DMS53 treated with DMSO at 0.1 percent for 48 hours (cell line): ENCODE data around the gene LHPP.

ENCODE experiments used
- DNase-seq: peaks from one replicate; lab custom pipeline; 2025; ENCODE audit not compliant: unreplicated experiment; lab: John Stamatoyannopoulos, UW

Gene LHPP

DNA sequence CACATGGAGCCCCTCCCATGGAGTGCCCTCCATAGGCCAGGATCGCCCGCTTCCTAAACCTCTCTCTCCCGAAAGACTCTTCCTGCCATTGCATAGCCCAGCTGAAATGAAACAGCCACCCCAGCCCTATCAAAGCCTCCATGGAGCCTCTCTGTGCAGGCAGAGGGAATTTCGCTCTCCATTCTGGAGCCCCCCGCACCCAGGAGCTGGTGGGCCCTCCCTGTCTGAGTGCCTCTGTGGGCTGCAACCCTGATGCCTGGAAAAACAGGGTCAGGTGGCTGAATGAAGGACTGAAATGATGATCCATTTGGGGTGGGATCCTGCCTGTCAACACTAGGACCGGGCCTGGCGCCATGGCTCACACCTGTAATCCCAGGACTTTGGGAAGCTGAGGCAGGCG is 176.1 kb downstream of the LHPP start:
- no peak for DNase-seq

GRCh38 chr10:124639206-124639605 is 177.6 kb downstream of the LHPP start:
- no peak for DNase-seq

GRCh38 chr10:124639646-124640045 is 178.0 kb downstream of the LHPP start:
- no peak for DNase-seq

DNA sequence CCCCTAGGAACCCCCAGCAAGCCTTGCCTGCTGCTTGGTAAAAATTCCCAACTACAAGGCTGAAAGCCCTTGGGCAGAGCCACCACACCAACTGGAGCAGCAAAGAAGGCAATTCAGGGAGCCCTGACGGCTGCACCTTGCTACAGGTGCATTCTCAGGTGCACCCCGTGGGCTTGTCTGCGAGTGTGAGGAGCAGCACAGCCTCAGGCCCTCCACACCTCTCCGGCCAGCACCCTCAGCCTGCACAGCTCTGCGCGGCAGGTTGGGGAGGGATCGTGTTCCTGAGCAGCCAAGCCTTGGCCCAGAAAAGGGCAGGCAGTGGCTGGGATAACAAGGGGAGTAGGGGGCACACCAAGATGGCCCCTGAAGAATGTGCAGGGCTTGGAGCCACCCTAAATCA is 178.4 kb downstream of the LHPP start:
- no peak for DNase-seq

- DNase-seq = no peak
These were observed 179.1 kb downstream of the LHPP start for GRCh38 chr10:124640538-124641231.

DNA sequence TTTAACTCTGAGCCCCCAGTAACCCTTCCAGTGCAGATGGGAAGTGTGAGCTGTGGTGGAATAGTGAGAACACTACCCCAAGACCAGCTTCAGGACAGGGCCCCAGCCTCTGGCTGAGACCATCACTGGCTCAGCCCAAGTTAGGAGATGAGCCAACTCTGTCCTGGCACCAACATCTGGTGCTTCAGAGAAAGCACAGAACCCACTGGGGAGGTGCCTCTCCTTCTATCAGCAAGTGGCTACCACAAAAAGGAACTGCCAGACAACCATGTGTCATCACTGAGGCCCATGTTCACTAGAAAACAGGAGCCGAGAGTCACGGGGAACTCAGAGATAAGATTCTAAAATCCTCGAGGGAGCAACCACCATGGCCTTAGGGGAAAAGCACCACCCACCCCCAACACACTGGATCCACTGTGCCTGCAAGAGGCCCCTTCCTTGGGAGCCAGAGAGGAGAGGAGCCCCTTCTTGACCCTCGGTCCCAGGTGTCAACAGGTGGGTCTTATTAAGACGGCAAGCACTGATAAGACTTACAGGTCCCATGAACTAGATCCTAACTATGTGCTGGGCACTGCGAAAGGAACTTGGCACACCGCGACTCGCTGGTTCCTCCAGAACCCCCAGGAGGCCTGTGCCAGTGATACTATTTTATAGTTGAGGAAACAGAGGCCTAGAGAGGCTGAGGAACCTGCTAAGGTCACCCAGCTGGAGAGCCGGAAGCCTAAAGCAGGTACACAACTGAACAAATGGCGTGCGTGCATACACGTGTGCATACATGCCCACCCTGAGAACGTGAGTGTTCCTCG is 179.9 kb downstream of the LHPP start:
- no peak for DNase-seq

GRCh38 chr10:124642088-124642710 is 180.6 kb downstream of the LHPP start:
- DNase-seq = no peak

DNA sequence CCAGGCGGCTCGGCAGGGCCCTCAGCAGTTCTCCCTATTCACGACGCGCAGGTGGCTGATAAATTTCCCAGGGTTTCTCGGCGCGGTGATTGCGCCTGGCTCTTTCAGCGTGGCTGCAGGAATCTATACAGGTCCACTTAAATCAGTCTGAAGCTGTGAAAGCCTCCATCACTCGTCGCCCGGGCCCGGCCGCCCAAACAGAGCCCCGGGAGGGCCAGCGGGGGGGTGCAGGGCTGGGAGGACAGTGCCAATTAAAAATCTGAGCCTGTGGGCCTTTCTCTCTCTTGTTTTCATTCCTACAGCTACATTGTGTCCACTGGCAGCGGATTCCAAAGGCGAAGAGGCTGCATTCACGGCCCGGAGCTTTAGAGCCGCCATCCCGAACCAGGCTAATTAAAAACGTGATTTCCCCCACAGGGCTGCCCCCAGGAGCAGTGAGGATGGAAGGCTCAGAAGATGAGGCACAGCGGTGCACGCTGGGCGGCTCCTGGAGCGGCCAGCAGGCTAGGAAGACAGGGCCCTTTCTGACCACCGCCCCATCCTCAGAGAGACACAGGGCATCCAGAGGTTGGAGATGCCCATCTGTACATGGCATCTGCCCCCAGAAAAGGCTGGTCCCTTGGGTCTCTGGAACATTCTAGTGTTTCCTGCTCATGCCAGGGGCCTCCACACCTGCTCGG is 181.8 kb downstream of the LHPP start:
- no peak for DNase-seq

GRCh38 chr10:124644236-124644635 is 182.6 kb downstream of the LHPP start:
- no peak for DNase-seq

GRCh38 chr10:124644771-124645415 is 183.3 kb downstream of the LHPP start:
- no peak for DNase-seq

- no peak for DNase-seq
These were observed 184.0 kb downstream of the LHPP start for GRCh38 chr10:124645467-124646095.

DNA sequence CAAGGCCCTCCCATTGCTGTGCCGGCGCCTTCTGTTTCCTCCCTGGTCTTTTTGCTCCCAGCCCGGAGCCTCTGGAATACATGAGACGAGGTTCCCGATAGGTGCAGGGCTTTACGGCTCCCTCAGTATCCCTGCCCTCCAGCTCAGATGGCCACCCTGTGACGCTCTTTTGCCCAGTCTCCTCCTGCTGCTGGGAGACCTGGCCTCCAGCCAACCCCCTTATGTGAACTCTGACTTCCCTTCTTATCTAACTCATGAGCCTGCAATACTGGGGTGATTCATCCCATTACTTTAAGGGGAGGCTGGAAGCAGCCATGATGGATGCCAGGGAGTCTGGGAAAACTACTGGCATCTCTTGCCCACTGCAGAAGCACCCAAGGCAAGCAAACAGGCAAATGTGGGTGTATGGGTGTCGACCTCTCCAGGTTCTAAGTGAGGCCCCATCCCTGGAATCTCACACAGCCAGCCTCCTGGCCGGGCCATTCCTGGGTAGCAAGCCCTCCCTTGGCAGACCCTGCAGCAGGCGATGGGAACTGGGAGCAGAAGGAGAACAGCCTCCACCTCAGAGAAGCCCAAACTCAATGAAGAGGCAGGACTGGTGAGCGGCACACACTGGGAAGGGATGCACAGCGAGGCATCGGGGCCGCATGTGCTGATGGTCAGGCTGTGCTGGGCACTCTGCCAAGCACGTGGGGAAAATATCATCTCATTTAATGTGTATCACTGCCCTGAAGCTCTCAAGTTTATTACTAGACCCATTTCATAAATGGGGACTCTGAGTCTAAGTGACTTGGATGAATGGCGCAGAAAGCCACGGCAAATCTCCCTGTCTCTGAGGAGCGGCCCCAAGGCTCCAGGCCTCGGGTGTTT is 185.1 kb downstream of the LHPP start:
- DNase-seq = no peak

DNA sequence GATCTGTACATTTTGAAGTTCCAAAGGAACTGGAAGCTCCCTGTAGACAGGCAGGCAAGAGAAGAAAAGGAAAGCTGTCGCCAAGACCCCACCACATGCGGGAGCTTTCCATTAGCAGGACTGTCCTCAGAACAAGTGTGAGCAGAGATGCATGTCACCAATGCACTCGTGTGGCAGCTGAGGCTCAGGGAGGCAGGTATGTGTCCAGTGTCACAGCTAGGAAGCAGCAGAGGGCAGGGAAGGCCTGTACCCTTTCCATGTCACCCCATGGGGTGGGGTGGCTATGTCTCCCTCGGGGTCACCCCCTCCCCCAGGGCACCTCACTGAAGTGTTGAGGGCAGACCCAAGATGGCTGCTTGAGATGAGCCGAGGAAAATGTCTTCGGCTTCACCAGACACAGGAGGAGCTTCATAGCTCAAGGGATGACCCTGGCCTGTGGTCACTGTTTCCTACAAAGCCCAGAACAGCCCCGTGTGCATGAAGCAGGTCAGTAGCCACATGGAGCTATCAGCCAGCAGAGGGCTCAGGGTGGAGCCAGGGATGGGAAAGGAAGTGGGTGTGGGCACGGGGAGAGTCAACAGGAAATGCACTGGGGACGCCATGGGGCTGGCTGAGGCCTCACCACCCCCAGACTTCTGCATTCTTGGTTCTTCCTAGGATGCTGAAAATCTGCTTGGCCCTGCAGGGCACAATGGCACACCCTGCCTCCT is 186.0 kb downstream of the LHPP start:
- peak; percentile 7 for DNase-seq

GRCh38 chr10:124648131-124648475 is 186.5 kb downstream of the LHPP start:
- no peak for DNase-seq

DNA sequence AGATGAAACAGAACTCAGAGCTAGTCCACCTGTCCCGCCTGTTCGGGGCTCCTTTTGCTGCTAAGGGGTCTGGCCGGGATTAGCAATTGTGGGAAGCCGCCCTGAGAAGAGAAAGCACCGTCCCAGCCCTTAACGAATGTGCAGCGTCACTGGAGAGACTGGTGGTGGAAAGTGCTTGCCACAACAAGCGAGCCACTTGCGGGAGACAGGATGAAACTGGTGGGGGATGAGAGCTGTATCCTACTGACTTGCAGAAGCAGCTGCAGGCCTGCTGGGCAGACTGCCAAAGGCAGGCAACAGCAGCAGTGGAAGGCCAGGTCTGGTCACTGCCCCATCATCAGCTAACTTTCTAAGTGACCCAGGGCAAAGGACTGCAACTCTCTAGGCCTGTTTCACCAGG is 187.1 kb downstream of the LHPP start:
- peak; percentile 84 for DNase-seq

- no peak for DNase-seq
These were observed 187.6 kb downstream of the LHPP start for GRCh38 chr10:124649214-124649613.

DNA sequence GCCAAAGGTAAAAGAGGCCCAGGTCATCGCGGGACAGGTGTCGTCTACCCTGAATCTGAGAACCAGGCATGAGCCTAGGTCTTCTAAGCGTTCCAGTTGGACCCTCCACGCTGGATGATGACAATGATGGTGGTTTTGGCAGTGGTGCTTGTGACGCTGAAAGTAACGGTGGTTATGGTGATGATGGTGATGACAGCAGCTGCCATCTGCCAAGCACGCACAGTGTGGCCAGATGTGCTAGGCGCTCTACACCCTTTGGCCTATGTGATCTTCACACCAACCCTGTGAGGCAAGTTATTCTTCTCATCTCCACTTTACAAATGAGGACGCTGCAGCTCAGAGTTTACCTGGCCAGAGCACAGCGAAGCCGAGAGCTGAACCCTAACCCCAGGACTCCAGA is 188.6 kb downstream of the LHPP start:
- no peak for DNase-seq

GRCh38 chr10:124650820-124651401 is 189.3 kb downstream of the LHPP start:
- DNase-seq = no peak

GRCh38 chr10:124651402-124651891 is 189.8 kb downstream of the LHPP start:
- DNase-seq = no peak
